NCI-H2107 (cell line): ENCODE measurements around the gene TFB2M.

ENCODE experiments used
- DNase-seq: peaks from one replicate; lab custom pipeline; 2025; lab: John Stamatoyannopoulos, UW

Gene TFB2M

DNA sequence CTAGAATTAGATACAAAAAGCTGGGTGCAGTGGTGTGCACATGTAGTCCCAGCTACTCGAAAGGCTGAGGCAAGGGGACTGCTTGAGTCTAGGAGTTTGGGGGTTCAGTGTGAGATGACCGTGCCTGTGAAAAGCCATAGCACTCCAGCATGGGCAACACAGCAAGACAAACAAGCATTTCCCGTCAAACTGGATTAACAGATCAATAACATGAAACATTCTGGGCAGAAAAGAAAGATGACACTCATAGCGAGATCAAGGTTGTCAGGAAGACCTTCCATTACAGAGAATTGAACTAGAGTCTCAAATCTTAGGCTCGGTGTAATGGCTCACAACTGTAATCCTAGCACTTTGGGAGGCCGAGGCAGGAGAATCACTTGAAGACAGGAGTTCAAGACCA is 14.0 kb downstream of the TFB2M start:
- no peak for DNase-seq

DNA sequence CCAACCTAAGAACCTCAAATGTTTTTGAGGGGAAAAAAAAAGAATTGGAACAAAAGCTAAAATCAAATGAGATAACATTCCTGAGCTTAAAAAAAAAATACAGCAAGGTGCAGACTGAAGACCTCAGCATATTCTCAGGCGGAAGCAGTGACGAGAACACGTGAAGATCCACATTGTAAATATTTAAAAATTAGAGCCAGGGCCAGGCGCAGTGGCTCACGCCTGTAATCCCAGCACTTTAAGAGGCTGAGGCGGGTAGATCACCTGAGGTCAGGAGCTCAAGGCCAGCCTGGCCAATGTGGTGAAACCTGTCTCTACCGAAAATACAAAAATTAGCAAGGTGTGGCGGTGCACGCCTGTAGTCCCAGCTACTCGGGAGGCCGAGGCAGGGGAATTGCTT is 15.7 kb downstream of the TFB2M start:
- DNase-seq = no peak

DNA sequence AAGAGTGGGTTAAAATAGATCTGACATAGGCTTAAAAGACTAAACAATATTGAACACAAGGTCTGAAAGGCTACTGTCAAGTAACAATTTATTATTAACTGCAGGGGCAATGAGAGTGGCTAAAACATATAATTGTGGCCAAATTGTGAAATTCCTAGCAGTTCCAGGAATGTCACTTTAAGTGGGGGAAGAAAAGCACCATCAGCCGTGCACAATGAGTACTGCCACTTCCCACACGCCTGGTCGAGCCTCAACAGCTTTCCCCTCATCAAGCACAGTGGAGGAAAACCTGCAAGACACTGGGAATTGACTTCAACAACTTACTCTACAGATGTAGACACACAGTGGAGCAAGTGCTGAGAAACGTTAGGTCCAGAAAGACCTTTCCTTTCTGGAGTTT is 16.4 kb downstream of the TFB2M start:
- DNase-seq = no peak

- DNase-seq = no peak
Observed at GRCh38 chr1:246544001-246544400, 22.1 kb downstream of the TFB2M start.

DNA sequence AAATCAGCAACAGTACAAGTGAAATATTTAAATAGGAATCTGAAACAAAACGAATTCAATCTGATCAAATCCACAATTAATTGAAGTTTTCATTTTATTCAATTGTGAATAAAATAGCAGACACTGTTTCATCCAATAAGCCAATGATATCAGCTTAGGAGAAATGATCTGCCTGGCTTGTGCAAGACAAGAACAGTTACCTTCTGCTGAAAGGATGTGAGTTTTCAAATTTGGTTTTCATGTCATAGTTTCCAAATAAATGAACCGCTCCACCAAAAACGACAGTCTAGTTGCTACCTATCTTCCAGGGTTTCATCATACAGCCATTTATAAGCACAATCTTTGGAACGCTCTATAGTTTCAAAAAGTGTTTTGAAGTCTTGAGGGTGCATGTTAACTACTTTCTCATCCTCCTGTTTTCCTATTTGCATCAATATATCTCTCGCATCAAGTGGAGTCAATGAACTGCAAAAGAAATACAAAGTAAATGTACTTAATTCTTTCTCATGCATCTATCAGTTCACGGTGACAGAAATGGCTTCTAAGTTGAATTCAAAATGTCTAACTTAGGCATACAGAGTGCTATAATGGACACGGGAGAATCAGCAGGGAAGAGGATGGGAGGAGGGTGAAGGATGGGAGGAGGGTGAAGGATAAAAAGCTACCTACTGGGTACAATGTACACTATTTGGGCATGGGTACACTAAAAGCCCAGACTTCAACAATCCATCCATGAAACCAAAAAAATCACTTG is 25.1 kb downstream of the TFB2M start:
- DNase-seq = no peak

GRCh38 chr1:246537887-246538286 is 28.2 kb downstream of the TFB2M start:
- DNase-seq = no peak

GRCh38 chr1:246537441-246537840 is 28.6 kb downstream of the TFB2M start:
- no peak for DNase-seq

DNA sequence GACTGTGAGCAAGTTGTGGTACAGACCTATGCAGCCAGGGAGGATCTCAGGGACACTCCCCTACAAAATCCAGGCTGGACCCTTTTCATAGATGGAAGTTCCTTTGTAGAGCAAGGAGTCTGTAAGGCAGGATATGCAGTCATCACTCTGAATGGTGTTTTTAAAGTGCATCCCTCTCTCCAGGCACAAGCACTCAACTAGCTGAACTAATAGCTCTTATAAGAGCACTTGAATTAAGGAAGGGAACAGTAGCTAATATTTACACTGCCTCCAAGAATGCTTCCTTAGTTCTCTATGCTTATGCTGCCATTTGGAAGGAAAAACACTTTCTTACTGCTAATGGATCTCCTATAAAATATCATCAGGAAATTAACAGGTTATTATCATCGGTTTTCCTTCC is 31.9 kb downstream of the TFB2M start:
- DNase-seq = peak; percentile 5

DNA sequence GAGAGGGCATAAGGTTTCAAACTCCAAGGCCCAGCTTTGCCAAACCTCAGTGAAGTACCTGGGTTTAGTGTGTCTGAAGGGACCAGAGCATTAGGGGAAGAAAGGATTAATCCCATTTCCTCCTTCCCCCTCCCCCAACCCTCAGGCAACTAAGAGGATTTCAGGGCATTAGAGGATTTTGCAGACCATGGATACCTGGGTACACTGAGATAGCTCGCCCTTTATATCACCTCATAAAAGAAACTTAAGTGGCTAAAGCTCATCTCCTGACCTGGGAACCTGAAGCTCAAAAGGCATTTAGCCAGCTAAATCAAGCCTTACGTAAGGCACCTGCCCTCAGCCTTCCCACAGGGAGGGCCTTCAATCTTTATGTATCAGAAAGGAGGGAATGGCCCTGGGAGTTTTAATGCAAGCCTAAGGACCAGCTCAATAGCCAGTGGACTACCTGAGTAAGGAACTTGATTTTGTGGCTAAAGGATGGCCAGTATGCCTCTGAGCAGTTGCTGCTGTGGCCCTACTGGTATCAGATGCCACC is 32.6 kb downstream of the TFB2M start:
- no peak for DNase-seq

DNA sequence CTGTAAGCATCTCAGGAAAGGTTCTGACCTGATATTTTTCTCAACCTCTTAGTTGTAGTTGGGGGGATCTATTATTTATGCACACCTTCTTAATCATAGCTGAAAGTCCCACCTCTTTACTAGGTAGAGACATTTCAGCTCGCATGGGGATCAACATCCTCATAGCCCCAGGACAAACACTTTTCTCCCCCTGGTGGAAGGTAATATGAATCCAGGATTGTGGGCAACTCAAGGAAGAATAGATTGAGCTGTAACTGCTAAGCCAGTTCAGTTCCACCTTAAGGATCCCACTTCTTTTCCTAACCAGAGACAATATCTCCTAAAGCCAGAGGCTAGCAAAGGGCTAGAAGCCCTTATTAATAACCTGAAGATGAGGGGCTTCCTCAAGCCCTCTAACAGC is 33.5 kb downstream of the TFB2M start:
- no peak for DNase-seq

DNA sequence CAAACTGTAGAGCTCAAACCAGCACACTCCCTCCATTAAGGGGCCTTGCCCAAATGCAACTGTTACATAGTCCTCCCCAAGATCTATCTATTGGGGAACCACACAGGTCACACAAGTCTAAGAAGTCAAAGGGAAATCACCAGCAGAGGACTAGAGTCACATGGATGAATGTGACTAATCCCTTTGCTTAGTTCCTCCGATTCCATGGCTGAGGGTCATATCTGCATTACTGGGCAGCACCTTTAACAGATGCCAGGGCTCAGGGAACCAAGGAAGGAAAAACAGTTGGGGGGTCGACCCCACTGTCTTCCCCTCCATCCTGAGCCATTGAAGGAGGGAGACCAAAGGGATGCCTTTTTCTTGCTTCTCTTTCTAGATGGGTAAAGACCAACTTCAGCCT is 35.6 kb downstream of the TFB2M start:
- no peak for DNase-seq

DNA sequence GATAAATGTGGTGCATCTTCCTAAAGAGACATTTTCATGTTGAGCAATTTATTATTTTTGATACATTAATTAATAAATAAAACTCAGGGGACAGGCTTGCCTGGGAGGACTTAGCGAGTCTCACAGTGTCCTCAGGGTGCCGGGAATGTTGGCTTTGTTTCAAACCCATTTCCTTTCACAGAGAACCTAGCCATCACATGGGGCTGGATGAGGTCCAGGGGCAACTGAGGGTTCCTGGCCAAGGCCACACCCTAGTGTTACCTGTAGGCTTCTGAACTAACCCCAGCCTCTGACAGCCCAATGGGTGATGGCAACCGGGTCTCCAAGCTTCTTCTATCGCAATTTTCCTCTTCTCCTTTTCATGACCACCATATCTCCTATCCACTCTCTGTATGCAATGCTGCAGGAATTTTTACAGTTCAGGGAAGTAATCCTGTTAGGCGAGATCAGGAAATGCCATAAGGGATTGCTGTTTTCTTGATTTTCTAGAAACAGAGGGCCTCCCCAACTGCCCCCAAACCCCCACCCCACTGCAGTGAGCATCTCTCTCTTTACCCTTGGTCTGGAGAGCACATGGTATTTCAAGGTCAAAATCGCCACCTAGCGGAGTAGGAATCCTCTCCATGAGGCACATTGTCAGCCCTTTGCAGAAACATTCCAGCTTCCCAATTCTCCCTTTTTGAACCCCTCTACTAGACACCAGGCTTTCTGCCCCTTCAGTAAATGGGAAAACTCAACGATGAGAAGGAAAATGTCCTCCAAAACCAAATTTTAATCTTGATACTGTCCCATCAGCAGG is 36.9 kb downstream of the TFB2M start:
- no peak for DNase-seq

DNA sequence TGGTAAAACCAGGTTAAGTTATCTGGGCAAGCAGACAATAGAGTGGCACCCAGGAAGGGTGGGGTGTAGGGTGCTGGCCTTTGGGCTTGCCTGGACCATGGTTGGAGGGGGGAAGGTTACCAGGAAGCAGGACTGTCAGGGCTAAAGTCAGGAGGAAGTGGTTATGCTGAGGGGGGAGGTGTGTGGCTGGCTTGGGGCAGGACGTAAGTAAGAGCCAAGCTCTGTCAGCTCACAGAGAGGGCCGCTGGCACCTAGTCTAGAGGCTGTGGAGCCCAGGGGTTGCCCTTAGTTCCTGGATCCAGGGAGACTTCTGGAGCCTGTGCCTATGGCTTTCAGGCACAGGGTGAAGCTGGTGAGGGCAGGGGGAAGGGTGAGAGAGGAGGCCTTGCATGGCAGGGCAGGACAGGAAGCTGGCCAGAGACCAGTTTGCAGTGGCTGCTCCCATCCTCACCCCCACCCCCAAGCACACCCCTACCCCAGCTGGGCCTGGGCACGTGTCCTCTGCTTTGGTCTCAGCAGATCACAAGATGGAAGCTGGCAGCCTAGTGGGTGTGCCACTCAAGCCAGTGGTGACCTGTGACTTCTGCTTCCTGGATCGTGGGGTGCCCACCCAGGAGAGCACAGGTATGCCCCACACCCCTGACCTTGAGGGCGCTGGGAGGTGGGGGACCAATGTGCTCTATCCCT is 38.5 kb downstream of the TFB2M start:
- no peak for DNase-seq

DNA sequence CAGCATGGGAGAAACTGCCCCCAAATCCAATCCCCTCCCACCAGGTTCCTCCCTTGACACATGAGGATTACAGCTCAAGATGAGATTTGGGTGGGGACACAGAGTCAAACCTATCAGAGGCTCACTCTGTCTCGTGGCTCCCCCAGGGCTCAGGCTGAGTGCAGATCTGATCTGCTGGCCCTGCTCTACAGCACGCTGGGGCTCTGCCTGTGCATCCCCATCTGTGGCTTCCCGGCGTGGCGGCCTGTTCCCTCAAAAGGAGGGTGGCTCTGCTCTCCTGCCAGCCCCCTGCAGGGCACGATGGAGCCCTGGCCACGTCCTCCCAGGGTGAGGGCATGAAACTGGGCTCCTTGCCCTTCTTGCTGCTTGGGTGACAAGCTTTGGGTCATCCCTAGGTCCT is 39.1 kb downstream of the TFB2M start:
- no peak for DNase-seq

DNA sequence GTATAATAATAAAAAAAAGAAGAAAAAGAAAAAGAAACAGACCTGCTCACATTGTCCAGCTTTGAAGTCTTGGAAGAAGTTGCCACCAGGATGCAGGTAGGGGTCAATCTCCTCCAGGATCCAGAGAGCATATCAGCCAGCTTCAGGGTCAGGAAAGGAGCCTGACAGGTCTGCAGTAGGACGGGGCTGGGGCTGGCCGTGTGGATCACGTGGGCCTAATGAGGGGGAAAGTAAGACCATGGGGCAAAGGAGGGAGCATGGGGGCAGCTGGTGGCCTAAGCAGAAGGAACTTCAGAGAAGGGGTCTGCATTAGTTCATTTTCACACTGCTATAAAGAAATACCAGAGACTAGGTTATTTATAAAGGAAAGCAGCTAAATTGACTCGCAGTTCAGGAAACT is 39.7 kb downstream of the TFB2M start:
- DNase-seq = no peak

DNA sequence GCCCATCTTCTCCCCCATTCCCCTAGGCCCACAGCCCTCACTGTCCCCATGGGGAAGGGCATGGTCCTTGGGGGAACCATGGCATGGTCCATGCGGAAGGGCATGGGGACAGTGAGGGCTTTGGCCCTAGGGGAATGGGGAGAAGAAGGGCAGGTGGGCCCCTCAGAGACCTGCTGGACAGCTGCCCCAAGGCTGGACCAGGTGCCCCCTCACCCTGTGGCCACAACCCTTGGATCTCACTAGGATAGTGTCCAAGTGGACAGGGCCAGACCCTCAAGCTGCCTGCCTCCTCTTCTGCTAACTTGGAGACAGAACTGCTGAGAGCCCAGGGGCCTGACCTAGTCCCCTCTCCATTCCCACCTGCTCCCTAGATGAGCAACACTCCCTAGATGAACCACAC is 46.5 kb downstream of the TFB2M start:
- no peak for DNase-seq

GRCh38 chr1:246518456-246519205 is 47.4 kb downstream of the TFB2M start:
- DNase-seq = no peak

DNA sequence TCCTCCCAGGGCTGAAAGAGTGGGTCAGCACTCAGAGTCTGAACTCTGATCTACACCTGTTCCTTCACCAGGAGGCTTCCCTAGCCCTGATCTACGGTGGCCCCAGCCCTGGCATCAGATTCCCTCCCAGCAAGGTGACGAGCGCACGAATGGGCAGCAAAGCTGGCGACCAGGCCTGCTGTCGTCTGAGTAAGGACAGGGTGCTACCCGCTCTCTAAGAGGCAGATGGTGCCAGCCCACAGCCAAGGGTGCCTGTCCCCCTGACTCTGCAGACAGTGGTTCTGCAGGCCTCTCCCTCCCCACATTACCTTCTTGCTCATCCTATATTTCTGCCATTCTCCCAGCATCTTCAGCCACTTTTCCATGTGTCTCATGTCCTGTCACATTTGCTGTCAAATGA is 48.7 kb downstream of the TFB2M start:
- DNase-seq = no peak

DNA sequence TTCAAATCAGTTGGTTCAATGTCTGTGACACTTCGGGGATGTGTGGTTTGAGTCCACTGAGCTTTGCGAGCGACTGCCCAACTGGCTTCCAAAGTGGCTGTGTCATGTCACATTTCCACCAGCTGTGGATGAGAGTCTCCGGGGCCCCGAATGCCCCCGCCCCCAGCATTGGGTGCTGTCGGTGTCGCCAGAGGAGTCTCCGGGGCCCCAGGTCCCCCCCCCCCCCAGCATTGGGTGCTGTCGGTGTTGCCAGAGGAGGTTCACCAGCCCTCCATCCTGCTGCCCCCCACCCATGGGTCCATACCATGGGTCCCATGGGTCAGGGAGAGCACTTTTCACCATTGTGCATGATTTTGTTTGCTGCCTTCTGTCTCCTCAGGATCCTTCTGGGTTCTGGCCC is 49.9 kb downstream of the TFB2M start:
- DNase-seq = no peak

DNA sequence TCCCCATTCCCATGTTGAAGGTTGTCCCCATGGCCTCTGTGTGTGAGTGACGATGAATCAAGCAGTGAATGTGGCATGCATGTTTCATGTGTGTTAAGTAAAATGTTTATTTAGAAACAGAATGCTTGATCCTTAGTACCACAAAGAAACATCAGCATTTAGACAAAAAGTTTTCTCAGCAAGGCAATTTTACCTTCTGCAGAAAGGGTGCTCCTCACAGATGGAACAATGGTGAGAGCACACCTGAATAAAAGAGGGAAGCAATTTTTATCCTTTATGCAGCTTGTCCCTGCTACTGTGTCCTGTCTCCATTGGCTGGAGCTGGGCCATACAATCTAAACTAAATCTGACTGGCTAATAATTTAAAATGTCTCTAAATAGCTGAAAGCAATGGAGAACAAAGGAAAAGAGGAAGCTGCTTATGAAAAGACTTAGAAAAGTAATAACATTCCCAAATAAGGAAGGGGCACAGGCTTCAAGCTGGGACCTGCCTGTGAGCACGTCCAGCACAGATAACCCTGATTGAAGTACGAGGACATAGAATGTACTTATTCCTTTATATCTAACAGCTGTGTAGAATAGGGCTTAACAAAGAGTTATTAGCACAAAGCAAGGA is 50.6 kb downstream of the TFB2M start:
- DNase-seq = no peak

- no peak for DNase-seq
Observed at GRCh38 chr1:246513619-246514343, 52.3 kb downstream of the TFB2M start.
